Measurements from ENCODE around the gene PTTG1IP. TPM values are rescaled to one million over a fixed set of nuclear protein-coding genes. Genes with fewer than 3 reads are reported as not detected.

PTTG1IP gene
- total and polyA plus RNA-seq, 2 of the 13 experiments (the other 11 are each of a cell fraction or from before 2014, with no cell fraction given) = 161 to 700 TPM

GRCh38 chr21:44847261-44848056 is 26.0 kb downstream of the PTTG1IP start (continued):
- peak; percentile 65; the same call in 1 of the 2 replicates for TF ChIP-seq ZNF501 (CRISPR knock-in tag; IDR thresholded peaks at IDR 0.05)
- no peak for TF ChIP-seq RARG (CRISPR knock-in tag; IDR thresholded peaks at IDR 0.05; ENCODE audit: low read depth)
- no peak for TF ChIP-seq KAT7 (CRISPR knock-in tag; IDR thresholded peaks at IDR 0.05; ENCODE audit: borderline replicate concordance)
- TF ChIP-seq ZMYM4 (CRISPR knock-in tag; IDR thresholded peaks at IDR 0.05) = 0 out of 2 replicates have a peak, but pooled peaks have one; percentile 16
- no peak for TF ChIP-seq PCBP1 (IDR thresholded peaks at IDR 0.05; ENCODE audit: borderline replicate concordance, low read depth, low read length)
- TF ChIP-seq REPIN1 (CRISPR knock-in tag; IDR thresholded peaks at IDR 0.05; ENCODE audit: borderline replicate concordance, low read depth) = no peak
- TF ChIP-seq, protein P1, sequence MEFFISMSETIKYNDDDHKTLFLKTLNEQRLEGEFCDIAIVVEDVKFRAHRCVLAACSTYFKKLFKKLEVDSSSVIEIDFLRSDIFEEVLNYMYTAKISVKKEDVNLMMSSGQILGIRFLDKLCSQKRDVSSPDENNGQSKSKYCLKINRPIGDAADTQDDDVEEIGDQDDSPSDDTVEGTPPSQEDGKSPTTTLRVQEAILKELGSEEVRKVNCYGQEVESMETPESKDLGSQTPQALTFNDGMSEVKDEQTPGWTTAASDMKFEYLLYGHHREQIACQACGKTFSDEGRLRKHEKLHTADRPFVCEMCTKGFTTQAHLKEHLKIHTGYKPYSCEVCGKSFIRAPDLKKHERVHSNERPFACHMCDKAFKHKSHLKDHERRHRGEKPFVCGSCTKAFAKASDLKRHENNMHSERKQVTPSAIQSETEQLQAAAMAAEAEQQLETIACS (CRISPR knock-in tag; IDR thresholded peaks at IDR 0.05) = no peak
- TF ChIP-seq ZNF484 (CRISPR knock-in tag; IDR thresholded peaks at IDR 0.05; ENCODE audit: borderline replicate concordance, low read depth) = no peak
- TF ChIP-seq SOX6 (IDR thresholded peaks at IDR 0.05) = no peak
- TF ChIP-seq SOX6 (CRISPR knock-in tag; IDR thresholded peaks at IDR 0.05) = no peak
- TF ChIP-seq E2F2 (CRISPR knock-in tag; IDR thresholded peaks at IDR 0.05; ENCODE audit: borderline replicate concordance) = no peak
- TF ChIP-seq ZNF101 (CRISPR knock-in tag; IDR thresholded peaks at IDR 0.05; ENCODE audit: borderline replicate concordance, low read depth) = no peak
- TF ChIP-seq TBX2 (CRISPR knock-in tag; IDR thresholded peaks at IDR 0.05; ENCODE audit: borderline replicate concordance) = peak; percentile 20; the same call in 1 of the 2 replicates
- TF ChIP-seq MIXL1 (CRISPR knock-in tag; IDR thresholded peaks at IDR 0.05) = no peak
- no peak for TF ChIP-seq NFIB (CRISPR knock-in tag; IDR thresholded peaks at IDR 0.05; ENCODE audit: borderline replicate concordance)
- no peak for TF ChIP-seq SNAPC4 (CRISPR knock-in tag; IDR thresholded peaks at IDR 0.05)
- TF ChIP-seq, protein P2, sequence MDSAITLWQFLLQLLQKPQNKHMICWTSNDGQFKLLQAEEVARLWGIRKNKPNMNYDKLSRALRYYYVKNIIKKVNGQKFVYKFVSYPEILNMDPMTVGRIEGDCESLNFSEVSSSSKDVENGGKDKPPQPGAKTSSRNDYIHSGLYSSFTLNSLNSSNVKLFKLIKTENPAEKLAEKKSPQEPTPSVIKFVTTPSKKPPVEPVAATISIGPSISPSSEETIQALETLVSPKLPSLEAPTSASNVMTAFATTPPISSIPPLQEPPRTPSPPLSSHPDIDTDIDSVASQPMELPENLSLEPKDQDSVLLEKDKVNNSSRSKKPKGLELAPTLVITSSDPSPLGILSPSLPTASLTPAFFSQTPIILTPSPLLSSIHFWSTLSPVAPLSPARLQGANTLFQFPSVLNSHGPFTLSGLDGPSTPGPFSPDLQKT (CRISPR knock-in tag; IDR thresholded peaks at IDR 0.05; ENCODE audit: borderline replicate concordance) = no peak
- TF ChIP-seq PHB2 (IDR thresholded peaks at IDR 0.05; ENCODE audit: partially characterized antibody) = no peak
- no peak for TF ChIP-seq SOX13 (IDR thresholded peaks at IDR 0.05)
- TF ChIP-seq SOX13 (CRISPR knock-in tag; conservative IDR thresholded peaks at IDR 0.05 in 1 of 2, IDR thresholded peaks at IDR 0.05 in 1 of 2) = no peak

Data from HepG2 (cell line).